K562 (cell line): ENCODE data around the gene CYBRD1. TPM values are rescaled to one million over a fixed set of nuclear protein-coding genes. Genes with fewer than 3 reads are reported as not detected.

Experiments
- CC2D1A ChIP-seq: fragments of 450-650 bp; IDR thresholded peaks from 2 replicates; pipeline ENCODE4 v1.6.1; 2017; ENCODE audit warnings: mild to moderate bottlenecking
- FOXK2 ChIP-seq, 2 experiments: fragments of 450-650 bp; IDR thresholded peaks in 1 of 2; conservative IDR thresholded peaks in 1 of 2; 2 replicates each; pipeline ENCODE4 v1.6.1; 2016; ENCODE audit warnings: low read depth in 2 of 2, mild to moderate bottlenecking in 1 of 2
- KLF16 ChIP-seq: IDR thresholded peaks from 2 replicates; pipeline ENCODE4 v1.6.1; 2016; ENCODE audit warnings: antibody characterized with exemption
- MTA1 ChIP-seq: fragments of 450-650 bp; IDR thresholded peaks from 2 replicates; pipeline ENCODE4 v1.6.1; 2017; ENCODE audit warnings: borderline replicate concordance
- PML ChIP-seq: IDR thresholded peaks from 2 replicates; pipeline ENCODE4 v1.6.1; 2012; ENCODE audit warnings: low read length, inconsistent platforms
- polyA plus RNA-seq, 8 experiments: library from polyadenylated mRNA; depleted of rRNA in 4 of 8; stranded (reverse) in 5 of 8; unstranded in 3 of 8; fragments of >200 nt; fragmentation: Nextera tagmentation in 2 of 8; fragmentation: Illumina TruSeq in 1 of 8; extraction: Ambion mirVana in 2 of 8; extraction: Trizol in 1 of 8; gene quantifications; 2 replicates each; pipeline versions ENCODE4 v1.2.1 to v1.2.3, GENCODE V29; 2011 to 2014; ENCODE audit warnings: inconsistent platforms in 1 of 8, missing spikeins in 1 of 8
- total RNA-seq, 7 experiments: library from RNA; depleted of rRNA in 6 of 7; stranded (reverse); fragments of >200 nt in 6 of 7; fragmentation: Illumina TruSeq in 2 of 7; extraction: Trizol in 2 of 7; gene quantifications; 2 replicates each; pipeline versions ENCODE4 v1.2.1 to v1.2.3, GENCODE V29; 2011 to 2021; ENCODE audit warnings: low replicate concordance in 1 of 7
- TF ChIP-seq, protein P1 (sequence below): fragments of 450-650 bp; IDR thresholded peaks from 2 replicates; pipeline ENCODE4 v1.6.1; 2017; ENCODE audit warnings: antibody characterized with exemption, mild to moderate bottlenecking

The CYBRD1 gene
- total and polyA plus RNA-seq, 9 of the 15 experiments (the other 6 are each of a cell fraction or from before 2014, with no cell fraction given) = 9.6 to 22.4 (median 15.6) TPM

DNA sequence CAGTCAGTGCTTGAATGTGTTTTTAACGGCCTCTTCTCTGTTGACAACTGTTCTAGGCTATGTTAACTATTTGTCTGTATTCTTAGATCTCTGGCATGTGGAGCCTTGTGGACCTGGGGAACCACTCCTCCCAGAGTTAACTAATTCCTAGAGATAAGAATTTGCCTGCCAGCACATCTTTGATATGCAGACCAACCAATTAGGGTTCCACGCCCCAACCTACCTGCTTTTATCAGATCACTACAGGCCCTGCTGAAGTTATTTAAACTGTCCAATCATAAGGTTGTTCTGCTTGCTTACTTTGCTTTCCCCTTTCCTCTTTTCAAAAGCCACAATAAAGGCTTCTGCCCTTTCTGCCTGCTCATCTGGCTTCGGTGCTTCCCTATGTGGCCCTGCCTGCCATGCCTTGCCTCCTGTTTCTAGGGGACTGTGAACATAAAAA is 8.5 kb upstream of the CYBRD1 start (continued):
- TF ChIP-seq, protein P1, sequence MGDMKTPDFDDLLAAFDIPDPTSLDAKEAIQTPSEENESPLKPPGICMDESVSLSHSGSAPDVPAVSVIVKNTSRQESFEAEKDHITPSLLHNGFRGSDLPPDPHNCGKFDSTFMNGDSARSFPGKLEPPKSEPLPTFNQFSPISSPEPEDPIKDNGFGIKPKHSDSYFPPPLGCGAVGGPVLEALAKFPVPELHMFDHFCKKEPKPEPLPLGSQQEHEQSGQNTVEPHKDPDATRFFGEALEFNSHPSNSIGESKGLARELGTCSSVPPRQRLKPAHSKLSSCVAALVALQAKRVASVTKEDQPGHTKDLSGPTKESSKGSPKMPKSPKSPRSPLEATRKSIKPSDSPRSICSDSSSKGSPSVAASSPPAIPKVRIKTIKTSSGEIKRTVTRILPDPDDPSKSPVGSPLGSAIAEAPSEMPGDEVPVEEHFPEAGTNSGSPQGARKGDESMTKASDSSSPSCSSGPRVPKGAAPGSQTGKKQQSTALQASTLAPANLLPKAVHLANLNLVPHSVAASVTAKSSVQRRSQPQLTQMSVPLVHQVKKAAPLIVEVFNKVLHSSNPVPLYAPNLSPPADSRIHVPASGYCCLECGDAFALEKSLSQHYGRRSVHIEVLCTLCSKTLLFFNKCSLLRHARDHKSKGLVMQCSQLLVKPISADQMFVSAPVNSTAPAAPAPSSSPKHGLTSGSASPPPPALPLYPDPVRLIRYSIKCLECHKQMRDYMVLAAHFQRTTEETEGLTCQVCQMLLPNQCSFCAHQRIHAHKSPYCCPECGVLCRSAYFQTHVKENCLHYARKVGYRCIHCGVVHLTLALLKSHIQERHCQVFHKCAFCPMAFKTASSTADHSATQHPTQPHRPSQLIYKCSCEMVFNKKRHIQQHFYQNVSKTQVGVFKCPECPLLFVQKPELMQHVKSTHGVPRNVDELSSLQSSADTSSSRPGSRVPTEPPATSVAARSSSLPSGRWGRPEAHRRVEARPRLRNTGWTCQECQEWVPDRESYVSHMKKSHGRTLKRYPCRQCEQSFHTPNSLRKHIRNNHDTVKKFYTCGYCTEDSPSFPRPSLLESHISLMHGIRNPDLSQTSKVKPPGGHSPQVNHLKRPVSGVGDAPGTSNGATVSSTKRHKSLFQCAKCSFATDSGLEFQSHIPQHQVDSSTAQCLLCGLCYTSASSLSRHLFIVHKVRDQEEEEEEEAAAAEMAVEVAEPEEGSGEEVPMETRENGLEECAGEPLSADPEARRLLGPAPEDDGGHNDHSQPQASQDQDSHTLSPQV = peak; percentile 71; the same call in 1 of the 2 replicates
- TF ChIP-seq PML (peak; percentile 41; the same call in 1 of the 2 replicates), CC2D1A (peak; percentile 88), KLF16 (peak; percentile 34; the same call in 1 of the 2 replicates), MTA1 (peak; percentile 37; the same call in 1 of the 2 replicates), FOXK2 (conservative IDR thresholded peaks at IDR 0.05 in 1 of 2, IDR thresholded peaks at IDR 0.05 in 1 of 2; ENCODE audit: low read depth in 2 of 2) (peak; percentile 46 to 50; a peak in 3 of 4 replicates)
